ENCODE results near the gene CYP2U1.

DNA sequence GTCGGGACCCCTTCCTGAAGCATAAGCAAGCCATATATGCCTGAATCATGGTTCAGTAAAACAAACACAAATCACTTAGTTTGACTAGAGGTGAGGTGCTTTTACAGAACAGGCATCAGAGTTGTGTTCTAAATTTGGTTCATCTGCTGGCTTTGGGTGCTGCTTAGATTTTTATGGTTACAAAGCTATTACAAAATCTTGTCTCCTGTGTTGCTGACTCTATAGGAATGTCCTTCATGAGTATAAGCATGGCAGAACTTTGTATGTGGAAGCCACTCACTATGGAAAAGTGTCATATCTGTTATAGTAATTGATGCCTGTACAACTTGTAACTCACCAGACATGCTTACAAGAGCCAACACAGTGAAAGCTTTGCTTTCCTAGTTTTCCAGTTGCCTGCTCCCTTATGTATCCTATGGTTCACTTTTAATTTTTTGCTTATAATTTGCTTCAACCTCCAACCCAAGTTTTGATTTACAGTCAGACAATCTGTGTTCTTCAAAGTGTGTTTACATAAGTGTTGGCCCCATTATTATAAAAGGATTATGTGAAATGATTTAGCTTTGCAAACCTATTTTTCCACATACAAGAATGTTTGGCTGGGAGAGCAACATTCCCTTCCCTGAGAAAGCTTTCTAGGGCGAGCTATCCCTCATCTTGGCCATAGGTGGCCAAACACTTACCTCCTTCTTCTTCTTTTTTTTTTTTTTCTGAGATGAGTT lies 30.0 kb upstream of the CYP2U1 start:
- TF ChIP-seq FOXA1 (IDR thresholded peaks at IDR 0.05) (no peak), SP1 (IDR thresholded peaks at IDR 0.05) (no peak), TARDBP (IDR thresholded peaks at IDR 0.05) (no peak), SUZ12 (IDR thresholded peaks at IDR 0.05) (no peak)
